Measurements from ENCODE around the gene ATG2A.

- no peak for TF ChIP-seq CTCF (IDR thresholded peaks at IDR 0.05; ENCODE audit: low read depth, low read length, poor library complexity, severe bottlenecking)
- no peak for TF ChIP-seq EZH2phosphoT487 (IDR thresholded peaks at IDR 0.05; ENCODE audit: borderline replicate concordance, low read length)
Observed at GRCh38 chr11:64891880-64892279, 25.1 kb downstream of the ATG2A start.

Data from DOHH2 (cell line).